ENCODE results near the gene ZBTB44.
"Not testable (repeated sequence)": the region's sequence is repeated elsewhere in the genome, so short reads cannot be mapped to it uniquely, and the experiment has no call there.

The ZBTB44 gene

DNA sequence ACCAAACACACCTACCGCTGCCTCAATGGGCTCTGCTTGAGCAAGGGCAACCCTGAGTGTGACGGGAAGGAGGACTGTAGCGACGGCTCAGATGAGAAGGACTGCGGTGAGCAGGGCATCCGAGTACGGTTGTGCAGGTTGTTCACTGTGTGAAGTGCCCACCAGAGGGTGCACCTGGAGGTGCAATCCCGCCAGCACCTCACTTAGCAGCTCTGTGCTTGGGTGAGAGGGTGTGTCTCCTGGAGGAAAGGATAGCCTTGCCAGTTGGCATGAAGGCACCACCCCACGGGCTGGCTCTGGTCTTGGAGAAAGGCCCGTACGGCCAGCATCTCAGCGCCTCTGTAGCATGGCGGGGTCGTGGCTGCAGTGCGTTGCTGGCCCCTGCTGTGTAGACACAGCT, 115.8 kb downstream of the ZBTB44 start:
- peak; percentile 51 for DNase-seq (ENCODE audit: low spot score)

DNA sequence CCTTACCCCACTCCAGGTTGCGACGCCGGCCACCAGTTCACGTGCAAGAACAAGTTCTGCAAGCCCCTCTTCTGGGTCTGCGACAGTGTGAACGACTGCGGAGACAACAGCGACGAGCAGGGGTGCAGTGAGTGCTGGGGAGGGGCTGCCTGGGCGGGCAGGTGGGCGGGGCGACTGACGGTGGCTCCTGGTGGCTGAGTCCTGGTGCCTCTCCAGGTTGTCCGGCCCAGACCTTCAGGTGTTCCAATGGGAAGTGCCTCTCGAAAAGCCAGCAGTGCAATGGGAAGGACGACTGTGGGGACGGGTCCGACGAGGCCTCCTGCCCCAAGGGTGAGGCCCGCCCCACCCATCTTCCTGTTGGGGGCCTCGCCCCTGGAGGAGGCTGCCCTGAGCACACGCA, 116.4 kb downstream of the ZBTB44 start:
- no peak for DNase-seq (ENCODE audit: low spot score)

DNA sequence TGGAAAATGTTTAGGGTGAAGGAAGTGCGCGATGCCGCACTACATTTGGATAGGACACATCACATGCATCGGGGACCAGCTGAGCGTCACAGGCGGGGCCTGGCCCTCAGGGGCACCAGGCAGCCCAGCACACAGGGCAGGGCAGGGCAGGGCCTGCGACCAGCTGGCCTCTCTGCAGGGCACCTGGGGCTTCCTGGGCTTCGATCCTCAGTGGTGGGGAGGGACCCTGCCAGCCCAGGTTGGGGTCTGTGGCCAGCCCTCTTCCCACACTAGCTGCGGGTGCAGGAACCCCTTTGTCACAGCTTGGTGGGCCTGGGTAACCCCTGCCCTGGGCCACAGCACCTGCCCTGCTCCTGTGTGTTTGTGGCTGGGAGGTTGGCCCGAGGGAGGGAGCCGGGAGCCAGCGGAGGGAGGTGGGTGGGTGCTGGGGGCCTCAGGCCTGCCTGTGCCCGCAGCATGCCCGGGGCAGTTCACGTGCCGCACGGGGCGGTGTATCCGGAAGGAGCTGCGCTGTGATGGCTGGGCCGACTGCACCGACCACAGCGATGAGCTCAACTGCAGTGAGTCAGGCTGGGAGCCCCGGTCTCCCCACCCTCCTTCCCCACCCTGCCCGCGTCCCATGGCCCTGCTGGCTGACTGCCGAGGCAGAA, 117.2 kb downstream of the ZBTB44 start:
- DNase-seq (ENCODE audit: low spot score): no peak

DNA sequence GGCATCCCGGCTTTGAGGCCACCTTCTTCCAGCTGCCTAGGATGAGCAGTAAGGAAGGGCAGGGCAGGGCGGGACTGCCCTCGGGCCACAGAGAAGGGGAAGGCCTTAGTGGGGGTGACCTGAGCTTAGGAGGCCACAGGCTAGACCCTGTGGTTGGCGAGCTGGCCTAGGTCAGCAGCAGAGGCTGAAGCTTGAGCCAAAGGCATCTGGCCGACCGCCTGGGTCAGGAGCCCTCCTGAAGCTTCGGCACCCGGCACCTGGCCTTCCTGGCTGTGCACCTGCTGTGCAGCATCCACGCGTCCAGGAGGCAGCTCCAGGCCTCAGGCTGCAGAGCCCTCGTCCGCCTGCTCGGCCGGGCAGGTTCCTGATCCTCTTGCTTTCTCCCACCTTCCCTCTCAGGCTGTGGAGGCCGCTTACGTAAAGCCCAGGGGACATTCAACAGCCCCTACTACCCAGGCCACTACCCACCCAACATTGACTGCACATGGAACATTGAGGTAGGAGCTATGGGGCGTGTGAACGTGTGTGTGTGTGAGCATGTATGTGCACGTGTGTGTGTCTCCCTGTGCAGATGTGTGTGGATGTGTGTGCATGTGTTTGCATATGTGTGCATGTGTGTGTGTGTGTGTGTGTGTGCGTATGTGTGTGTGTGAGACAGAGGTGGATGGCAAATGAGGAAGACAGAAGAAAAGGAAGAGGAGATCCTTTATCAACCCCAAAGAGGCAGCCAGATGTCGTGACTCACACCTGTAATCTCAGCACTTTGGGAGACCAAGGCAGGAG, 120.3 kb downstream of the ZBTB44 start:
- DNase-seq (ENCODE audit: low spot score): no peak

DNA sequence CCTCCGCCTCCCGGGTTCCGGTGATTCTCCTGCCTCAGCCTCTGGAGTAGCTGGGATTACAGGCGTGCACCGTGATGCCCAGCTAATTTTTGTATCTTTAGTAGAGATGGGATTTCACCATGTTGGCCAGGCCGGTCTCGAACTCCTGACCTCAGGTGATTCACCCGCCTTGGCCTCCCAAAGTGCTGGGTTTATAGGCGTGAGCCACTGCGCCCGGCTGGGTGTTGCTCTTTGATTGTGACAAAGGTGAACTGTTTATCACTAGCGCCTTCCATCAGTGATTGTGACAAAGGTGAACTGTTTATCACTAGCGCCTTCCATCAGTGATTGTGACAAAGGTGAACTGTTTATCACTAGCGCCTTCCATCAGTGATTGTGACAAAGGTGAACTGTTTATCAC, 121.2 kb downstream of the ZBTB44 start:
- not testable (repeated sequence) for DNase-seq (ENCODE audit: low spot score)

DNA sequence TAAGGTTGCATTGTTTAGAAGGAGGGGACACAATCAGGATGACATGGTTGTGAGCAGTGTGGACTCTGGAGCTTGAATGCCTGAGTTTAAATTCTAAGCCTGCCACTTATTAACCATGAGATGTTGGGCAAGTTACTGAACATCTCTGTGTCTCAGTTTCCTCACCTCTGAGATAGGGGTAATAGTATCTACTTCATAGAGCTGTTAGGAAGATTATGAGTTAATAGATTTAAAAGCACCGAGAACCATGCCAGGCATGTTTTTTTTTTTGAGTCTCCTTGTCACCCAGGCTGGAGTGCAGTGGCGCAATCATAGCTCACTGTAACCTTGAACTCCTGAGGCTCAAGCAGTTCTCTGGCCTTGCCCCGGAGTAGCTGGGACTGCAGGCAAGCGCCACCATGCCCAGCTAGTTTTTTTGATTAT, 121.9 kb downstream of the ZBTB44 start:
- DNase-seq (ENCODE audit: low spot score): peak; percentile 61

DNA sequence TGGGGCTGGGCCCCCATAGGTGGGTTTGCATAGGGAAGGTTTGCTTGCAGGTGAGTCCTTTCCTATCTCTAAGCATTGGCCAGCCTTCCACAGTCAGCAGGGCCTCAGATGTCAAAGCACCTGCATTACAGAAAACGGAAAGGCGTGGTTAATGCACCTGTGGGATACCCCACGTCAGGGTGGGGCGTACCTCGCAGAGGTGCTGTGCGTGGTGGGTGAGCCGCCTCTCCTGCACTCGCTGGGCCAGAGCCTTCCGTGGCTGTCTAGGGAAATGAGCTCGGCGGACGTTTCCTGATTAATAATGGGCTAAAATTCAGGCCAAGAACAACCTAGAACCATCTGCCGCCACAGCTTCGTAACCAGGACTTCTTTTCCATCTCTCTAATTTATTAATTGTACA, 122.8 kb downstream of the ZBTB44 start:
- DNase-seq (ENCODE audit: low spot score): no peak

DNA sequence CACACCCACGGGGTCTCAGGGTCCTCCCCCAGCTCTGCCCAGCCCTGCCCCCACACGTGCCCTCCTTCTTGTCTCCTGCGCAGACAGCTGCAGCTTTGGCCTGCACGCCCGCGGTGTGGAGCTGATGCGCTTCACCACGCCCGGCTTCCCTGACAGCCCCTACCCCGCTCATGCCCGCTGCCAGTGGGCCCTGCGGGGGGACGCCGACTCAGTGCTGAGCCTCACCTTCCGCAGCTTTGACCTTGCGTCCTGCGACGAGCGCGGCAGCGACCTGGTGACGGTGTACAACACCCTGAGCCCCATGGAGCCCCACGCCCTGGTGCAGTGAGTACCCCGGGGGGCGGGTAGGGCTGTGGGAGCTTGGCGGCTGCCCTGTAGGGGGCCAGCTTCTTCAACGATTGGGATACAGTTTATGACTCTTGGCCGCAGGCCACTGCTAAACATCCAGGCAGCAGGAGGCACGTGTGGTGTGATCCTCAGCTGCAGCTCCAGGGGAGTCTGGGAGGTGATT, 124.3 kb downstream of the ZBTB44 start:
- no peak for DNase-seq (ENCODE audit: low spot score)

DNA sequence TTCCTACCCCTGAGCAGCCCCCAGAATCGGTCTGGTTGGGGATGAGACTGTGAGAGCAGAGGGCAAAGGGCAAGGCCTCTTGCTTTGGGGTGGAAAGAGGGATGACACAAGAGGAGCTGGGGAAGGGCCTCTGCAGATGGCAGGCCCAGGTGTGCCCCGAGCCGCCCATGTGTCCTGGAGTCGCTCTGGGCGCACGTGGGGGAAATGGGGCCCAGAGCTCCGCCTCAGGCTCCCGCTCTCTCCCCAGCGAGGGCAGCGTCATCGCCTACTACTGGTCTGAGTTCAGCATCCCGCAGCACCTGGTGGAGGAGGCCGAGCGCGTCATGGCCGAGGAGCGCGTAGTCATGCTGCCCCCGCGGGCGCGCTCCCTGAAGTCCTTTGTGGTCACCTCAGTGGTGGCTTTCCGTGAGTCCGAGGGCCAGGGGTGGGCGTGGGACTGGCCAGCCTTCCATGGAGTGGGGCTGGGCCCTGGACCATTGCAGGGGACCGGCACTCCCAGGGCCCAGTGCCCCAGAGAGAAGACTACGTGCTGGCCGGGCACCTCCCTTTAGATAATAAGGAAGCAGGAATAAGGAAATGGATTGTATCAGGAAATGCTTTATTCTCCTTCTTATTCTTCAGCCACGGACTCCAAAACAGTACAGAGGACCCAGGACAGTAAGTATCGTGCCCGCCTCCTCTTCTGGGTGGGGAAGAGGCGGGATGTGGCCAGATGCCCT, 125.1 kb downstream of the ZBTB44 start:
- no peak for DNase-seq (ENCODE audit: low spot score)

DNA sequence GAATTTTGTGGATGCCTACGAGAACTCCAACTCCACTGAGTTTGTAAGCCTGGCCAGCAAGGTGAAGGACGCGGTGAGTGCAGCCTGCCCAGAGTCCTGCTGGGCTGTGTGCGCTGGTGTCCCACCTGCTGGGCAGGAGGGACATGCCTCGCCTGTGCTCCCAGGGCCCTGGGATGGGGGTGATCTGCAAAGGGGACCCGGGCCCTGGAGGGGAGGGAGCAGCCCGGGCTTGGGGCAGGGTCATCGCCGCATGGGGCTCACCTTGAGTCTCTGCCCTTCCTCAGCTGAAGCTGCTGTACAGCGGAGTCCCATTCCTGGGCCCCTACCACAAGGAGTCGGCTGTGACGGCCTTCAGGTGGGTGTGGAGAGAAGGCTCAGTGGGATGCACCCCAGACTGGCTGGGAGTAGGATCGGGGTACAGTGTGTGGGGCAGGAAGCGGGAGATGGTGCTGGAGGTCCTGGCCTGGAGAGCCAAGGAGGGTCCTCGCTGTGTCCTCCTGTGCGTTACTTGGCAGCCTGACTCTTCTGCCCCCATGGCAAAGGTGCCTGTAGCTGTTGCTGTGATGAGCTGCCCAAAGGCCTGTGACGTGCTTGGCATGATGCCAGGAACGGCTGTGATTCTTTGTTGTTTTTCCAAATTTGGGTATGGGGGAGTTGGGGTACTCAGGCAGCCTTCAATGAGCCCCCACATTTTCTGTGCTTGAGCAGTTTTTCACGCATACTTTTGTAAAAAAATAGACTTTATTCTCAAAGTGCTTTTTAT, 126.0 kb downstream of the ZBTB44 start:
- no peak for DNase-seq (ENCODE audit: low spot score)

DNA sequence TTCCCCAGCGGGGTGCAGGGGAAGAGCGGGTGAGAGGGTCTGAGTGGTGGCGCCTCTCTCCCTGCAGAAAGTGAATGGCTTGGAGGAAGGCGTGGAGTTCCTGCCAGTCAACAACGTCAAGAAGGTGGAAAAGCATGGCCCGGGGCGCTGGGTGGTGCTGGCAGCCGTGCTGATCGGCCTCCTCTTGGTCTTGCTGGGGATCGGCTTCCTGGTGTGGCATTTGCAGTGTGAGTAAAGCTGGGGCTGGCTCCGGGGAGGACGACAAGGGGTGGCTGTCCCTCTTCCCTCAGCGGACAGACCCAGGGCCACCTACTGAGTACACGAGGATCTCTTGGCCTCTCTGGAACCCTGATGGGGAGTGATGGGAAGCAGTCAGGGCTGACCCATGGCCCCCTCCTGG, 126.7 kb downstream of the ZBTB44 start:
- no peak for DNase-seq (ENCODE audit: low spot score)

DNA sequence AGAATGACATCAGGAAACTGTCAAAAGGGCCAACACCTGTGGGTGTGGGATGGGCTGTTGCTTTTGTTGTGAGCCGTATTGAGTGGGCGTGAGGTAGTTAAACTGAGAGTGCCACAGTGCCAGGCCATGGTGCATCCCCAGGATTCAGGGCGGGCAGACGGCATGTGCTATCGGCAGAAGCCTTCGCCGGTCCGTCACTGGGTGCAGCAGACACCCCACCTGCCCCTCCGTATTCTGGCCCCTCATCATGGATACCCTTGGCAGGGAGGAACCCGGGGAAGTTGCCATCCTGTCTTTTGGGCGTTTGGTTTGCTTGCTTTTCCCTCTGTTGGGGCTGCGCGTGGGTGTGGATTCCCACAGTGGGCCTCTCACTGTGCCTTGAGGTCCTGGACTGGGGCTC, 127.6 kb downstream of the ZBTB44 start:
- no peak for DNase-seq (ENCODE audit: low spot score)

DNA sequence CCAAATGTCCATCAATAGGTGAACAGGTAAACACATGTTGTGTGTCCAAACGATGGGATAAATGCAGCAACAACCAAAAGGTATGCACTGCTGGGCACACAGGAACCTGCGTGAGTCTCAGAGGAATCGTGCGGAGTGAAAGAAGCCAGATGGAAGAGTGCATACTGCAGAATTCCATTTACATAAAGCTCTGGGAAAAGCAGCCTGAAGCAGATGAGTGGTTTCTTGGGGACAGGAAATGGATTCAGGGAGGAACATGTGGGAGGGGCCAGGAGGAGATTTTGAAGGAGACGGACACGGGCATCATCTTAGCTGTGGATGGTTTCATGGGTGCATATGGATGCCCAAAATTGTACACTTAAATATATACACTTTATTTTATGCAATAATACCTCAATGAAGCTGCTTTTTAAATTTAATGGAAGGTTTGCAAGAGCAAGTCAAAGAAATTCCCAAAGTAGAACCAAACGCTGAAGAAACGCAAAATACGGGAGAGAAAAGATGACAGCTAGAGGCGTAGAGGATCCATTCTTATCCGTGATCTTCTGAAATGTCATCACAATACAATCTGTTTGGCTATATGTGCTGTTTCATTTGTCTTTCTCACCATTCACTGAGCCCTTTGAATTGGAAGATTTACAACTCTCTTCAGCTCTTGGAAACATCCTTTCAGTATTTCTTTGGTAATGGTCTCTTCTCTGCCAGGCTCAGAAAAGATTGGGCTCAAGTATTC, 130.7 kb downstream of the ZBTB44 start:
- no peak for DNase-seq (ENCODE audit: low spot score)

DNA sequence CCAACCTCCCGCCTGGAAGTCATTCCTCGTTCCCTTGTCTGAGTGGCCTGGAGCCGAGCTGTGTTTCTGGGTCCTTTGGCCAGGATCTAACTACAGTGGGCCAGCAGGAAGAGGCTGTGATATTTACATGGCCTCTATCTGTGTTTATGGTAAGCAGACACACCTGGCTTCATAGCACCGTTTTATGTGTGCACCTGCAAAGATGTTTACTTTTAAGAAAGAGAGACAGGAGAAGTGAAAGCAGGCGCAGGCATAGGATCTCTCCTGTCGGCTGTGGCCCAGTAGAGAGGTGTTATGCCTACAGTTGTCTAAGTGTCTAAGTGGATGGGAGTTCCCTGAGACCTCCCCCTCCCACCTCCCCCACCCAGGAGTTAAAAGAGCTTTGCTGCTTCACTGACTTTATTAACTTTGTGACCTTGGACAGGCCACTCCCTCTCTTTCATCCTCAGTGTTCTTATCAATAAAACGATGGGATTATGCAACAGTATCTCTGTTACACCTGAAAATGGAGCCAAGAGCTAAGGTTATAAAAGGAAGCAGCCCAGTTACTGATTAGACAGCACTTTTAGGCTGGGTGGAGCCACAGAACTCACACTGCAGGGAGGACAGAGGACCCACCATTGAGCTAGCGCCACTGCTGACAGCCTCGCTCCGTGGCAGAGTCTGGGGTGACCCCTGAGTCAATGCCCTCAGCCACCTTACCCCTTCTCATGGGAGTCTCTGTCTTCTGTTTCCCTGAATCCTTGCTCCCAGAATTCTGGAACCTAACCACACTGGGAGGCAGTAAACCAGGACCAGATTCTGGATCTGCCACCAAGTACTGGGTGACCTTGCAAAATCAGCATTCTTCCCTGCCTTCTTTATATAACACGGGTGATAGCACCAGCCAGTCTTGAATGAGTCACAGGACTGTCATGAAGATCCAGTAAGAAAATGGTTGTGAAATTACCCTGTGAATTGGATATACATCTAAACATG, 133.1 kb downstream of the ZBTB44 start:
- peak; percentile 90 for DNase-seq (ENCODE audit: low spot score)

DNA sequence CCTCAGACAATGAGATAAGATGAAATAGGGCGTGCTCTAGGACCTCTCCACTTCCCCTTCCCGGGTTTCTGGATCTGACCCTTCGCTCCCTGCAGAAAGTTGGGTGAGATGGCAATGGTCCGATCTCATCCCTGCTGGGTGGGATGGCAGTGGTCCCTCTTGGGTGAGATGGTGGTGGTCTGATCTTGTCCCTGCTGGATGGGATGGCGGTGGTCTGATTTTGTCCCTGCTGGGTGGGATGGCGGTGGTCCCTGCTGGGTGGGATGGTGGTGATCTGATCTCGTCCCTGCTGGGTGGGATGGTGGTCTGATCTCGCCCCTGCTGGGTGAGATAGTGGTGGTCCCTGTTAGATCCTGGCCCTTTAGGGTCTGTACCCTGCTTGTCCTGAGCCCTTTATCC, 133.8 kb downstream of the ZBTB44 start:
- no peak for DNase-seq (ENCODE audit: low spot score)

DNA sequence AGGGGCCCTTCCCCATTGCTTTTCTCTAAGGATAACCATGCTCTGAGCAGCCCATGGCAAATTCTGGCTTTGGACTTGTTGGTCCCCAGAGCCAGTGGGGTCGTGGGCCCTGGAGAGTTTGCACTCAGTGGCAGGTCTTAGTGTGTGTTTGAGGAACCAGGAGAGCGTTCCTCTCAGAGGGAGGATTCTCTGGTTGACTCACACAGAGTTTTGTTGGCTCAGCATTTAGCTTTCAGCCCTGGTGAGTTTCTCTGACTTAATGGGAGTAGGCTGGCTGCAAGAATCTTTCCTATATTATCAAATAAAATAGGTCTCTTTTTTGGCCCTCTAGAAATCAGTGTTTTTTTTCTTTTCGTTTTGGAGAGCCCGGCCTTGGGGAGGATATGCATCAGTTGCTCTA, 134.2 kb downstream of the ZBTB44 start:
- DNase-seq (ENCODE audit: low spot score): no peak

DNA sequence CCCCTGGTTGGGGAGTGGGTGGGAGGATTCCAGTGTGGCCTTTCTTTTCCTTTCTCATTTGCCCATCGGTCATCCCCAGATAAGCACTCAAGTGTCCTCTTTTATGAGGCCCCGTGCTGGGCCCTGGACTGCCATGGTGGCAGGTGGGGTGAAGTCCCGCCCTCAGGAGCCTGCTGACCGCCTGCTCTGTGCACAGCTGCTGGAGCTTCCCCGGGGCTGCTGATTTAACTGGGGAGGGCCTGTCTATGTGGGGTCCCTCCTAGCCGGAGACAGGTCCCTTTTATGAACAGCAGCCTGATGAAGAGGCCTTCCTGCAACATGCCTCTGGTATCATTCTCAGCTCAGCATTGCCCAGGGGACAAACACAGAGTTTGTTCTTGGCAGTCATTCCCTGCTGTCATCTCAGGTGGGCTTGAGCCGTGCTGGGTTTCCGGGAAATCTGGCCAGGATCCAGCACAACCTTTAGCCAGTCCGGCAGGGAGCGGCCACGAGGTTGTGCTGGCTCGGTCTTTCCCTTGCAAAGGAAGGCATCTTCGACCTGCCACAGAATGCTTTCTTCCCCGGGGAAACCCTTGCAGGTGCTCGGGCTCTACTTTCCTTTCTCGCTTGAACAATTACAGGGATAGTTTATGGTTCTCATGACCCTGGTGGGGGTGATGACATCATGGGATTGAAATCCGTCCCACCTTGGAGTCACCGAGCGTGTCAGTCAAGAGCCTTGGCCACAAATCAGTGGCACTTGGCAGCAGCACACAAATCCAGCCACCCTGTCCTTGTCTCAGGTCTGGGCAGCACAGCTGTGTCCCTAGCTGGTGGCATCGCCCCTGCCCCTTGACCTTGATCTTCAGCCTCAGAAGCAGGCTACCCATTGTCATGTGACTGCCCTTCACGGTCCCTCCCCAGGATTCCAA, 135.1 kb downstream of the ZBTB44 start:
- no peak for DNase-seq (ENCODE audit: low spot score)

DNA sequence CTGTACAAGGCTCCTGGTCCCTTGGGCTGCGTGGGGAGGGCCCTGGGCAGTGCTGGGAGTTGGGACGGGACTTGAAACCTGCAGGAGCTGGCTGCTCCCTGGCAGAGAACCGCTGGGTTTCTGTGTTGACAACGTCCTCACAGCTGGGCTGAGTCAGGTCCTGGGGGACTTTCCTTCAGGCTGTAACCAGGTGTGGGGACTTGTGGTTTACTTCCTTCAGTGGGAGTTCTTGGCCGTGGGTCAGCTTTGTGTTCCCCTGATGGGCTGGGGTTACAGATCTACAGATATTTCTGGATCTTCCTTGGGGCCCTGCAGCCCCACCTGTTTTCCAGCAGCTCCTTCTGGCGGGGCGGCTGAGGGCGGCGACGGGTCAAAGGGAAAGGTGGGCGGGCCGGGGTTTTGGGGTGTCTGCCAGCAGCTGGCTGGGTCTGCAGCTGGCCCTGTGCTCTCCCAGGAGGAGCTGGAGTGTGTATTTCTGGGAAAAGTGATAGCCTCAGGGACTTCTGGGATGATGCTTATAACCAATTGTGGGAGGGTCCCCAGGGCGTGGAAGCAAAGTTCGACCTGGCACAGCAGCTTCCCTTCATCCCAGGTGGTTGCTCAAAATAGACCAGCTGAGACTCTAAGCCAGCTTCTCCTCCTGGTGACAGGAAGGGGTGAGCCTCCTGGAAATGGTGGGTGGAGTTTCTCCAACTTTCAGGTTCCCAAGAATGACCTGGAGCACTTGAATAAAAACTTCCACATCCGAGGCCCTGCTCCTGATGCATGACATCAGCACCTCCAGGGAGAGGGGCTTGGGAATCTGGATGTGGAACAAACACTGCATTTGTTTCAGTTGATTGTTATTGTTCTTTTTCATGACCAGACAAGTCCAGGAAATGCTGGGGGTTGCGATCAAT, 136.0 kb downstream of the ZBTB44 start:
- no peak for DNase-seq (ENCODE audit: low spot score)
